GM21723 (cell line): ENCODE measurements around the gene S100A13.
"Not testable (repeated sequence)": the region's sequence is repeated elsewhere in the genome, so short reads cannot be mapped to it uniquely, and the experiment has no call there.

Experiments used
- ATAC-seq: cut with Tn5 transposase; IDR thresholded peaks from one replicate; pipeline ENCODE4 v1.9.1; 2021; ENCODE audit warnings: mild to moderate bottlenecking, moderate library complexity; ENCODE audit not compliant: unreplicated experiment

Gene S100A13

GRCh38 chr1:153649137-153649862 is 22.0 kb upstream of the S100A13 start:
- ATAC-seq, result no peak

- ATAC-seq, result no peak
These were observed 20.8 kb upstream of the S100A13 start for GRCh38 chr1:153648000-153648643.

GRCh38 chr1:153647346-153647714 is 20.0 kb upstream of the S100A13 start:
- no peak for ATAC-seq

GRCh38 chr1:153646672-153647345 is 19.5 kb upstream of the S100A13 start:
- ATAC-seq, result no peak

GRCh38 chr1:153643816-153644215 is 16.5 kb upstream of the S100A13 start:
- ATAC-seq, result no peak

- no peak for ATAC-seq
These were observed 15.8 kb upstream of the S100A13 start for GRCh38 chr1:153643100-153643499.

GRCh38 chr1:153642161-153642560 is 14.9 kb upstream of the S100A13 start:
- ATAC-seq, result no peak

GRCh38 chr1:153640861-153641260 is 13.6 kb upstream of the S100A13 start:
- no peak for ATAC-seq

GRCh38 chr1:153640213-153640612 is 12.9 kb upstream of the S100A13 start:
- not testable (repeated sequence) for ATAC-seq

GRCh38 chr1:153639280-153639679 is 12.0 kb upstream of the S100A13 start:
- ATAC-seq, result no peak

GRCh38 chr1:153638261-153638660 is 11.0 kb upstream of the S100A13 start:
- ATAC-seq, result no peak

- ATAC-seq, result no peak
These were observed 9.0 kb upstream of the S100A13 start for GRCh38 chr1:153636312-153636711.

GRCh38 chr1:153635872-153636271 is 8.6 kb upstream of the S100A13 start:
- ATAC-seq, result no peak

- peak; percentile 90 for ATAC-seq
These were observed 6.7 kb upstream of the S100A13 start, which contains the start of gene CHTOP for GRCh38 chr1:153633754-153634665. Gene CHTOP, plus strand, starts transcription at chr1:153634066. Its CDS starts 2,523 bp downstream, at chr1:153636589.

- ATAC-seq, result no peak
These were observed 6.0 kb upstream of the S100A13 start for GRCh38 chr1:153633161-153633753.

- no peak for ATAC-seq
These were observed 4.0 kb upstream of the S100A13 start for GRCh38 chr1:153631047-153632022.

GRCh38 chr1:153630384-153630783 is 3.1 kb upstream of the S100A13 start:
- no peak for ATAC-seq

- no peak for ATAC-seq
These were observed 2.7 kb upstream of the S100A13 start for GRCh38 chr1:153629971-153630370.

- no peak for ATAC-seq
These were observed 2.0 kb upstream of the S100A13 start for GRCh38 chr1:153629343-153629665.
